GM12801 (cell line): ENCODE data around the gene RNF220.

Source experiments
- TF ChIP-seq, protein P1 (sequence below): IDR thresholded peaks from one replicate; pipeline ENCODE4 v1.5.1; 2011; ENCODE audit warnings: control low read depth; ENCODE audit not compliant: insufficient read length; ENCODE audit errors: extremely low read depth

Gene RNF220

DNA sequence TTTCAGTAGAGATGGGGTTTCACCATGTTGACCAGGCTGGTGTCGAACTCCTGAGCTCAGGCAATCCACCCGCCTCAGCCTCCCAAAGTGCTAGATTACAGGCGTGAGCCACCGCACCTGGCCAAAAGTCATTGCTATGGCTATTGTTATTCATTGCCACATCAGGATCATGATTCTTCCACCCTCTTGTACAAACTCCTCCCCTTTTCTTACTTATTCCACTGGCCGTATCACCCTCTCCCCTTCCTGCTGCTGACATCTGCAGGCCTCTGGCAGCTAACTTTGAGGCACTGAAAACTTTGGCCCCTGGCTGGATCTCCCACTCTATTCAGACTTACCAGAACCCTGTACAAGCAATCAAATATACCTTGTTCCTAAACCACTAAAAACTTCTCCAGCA lies 258.4 kb downstream of the RNF220 start:
- TF ChIP-seq, protein P1, sequence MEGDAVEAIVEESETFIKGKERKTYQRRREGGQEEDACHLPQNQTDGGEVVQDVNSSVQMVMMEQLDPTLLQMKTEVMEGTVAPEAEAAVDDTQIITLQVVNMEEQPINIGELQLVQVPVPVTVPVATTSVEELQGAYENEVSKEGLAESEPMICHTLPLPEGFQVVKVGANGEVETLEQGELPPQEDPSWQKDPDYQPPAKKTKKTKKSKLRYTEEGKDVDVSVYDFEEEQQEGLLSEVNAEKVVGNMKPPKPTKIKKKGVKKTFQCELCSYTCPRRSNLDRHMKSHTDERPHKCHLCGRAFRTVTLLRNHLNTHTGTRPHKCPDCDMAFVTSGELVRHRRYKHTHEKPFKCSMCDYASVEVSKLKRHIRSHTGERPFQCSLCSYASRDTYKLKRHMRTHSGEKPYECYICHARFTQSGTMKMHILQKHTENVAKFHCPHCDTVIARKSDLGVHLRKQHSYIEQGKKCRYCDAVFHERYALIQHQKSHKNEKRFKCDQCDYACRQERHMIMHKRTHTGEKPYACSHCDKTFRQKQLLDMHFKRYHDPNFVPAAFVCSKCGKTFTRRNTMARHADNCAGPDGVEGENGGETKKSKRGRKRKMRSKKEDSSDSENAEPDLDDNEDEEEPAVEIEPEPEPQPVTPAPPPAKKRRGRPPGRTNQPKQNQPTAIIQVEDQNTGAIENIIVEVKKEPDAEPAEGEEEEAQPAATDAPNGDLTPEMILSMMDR = no peak

DNA sequence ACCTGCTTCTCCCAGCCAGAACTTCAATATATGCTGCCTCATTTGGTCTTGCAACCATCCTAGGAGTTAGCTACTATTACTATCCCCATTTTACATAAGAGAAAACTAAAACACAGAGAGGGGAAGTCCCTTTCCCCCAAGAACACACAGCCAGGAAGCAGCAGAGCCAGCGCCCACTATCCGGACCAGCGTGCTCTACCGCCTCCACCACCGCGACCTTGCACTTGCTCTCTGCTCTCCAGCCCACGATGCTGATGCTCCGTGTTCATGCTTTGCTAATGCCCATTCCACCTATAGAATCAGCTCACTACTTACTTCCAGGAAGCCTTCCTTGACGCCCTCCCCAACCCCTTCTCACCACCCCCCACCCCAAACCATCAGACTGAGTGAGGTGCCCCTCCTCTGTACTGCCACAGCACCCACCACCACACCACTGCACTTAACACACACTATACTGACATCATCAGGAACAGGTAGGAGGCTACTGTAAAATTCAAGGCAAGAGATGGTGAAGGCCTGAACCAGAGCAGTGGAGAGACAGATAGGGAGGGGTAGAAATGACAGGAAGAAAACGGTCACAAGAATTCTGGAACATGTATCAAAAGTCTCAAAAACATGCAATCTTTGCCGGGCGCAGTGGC lies 259.8 kb downstream of the RNF220 start:
- TF ChIP-seq, protein P1 = no peak

DNA sequence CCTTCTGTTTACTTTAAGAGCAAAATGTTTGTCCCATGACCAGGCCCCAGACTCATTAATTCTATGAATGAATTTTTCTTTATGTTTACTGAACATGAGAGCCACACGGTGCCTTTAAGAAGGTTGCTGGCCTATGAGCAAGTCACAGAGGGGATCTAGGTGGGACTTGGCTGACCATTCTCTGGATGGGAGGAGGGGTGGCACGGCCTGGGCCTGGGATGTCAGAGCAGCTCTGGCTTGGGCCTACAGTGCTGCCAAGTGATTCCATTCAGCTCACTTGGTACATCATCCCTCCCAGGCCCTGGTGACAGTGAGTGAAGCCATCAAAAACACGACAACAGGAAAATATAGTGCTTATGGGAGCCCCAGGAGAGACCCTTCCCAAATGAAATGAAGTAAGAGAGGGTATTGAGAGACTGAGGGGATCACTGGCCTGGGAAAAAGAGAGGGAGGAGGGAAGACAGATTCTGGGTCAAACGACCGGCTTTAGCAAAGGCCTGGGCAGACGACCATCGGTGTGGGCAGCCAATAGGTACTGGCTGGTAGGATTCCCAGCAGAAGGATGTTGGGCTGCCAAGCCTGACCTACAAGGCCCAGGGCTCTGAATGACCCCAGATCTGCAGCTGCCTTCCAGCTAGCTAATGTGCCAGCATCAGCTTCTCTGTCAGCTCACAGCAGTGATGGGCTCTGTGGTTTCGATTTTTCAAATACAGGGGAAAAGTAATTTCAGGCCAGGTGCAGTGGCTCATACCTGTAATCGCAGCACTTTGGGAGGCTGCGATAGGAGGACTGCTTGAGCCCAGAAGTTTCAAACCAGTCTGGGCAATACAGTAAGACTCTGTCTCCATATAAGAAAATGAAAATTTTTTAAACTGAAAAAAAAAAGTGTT lies 265.9 kb downstream of the RNF220 start:
- TF ChIP-seq, protein P1 = no peak

DNA sequence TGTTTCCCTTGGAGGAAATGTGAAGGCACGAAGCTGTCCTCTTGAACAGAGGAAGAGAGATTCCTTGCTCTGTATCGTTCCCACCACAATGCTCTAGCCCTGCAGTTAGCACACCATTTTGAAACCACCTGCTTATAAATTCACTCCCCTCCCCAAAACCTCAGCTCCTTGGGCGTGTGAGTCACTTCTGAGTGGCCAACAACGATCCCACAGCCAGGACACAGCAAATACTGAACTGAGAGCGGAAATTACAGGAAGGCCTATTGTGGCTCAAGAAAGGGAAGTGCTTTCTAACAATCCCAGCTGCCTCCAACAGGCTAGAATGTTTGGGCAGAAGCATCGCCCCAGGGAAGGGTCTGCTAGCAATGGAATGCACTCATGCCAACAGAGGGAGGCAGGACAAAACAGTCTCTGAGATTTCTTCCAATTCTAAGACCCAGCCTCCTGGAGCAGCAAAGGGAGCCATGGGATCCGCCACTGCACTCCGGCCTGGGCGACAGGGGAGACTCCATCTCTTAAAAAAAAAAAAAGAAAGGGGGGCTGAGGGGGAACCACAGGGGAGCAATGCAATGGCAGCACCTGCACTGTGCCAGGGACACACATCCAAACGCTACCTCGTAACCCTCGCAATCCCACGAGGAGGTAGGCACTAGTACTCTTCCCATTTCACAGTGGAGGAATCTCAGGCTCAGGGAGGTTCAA lies 267.4 kb downstream of the RNF220 start:
- TF ChIP-seq, protein P1 = no peak

DNA sequence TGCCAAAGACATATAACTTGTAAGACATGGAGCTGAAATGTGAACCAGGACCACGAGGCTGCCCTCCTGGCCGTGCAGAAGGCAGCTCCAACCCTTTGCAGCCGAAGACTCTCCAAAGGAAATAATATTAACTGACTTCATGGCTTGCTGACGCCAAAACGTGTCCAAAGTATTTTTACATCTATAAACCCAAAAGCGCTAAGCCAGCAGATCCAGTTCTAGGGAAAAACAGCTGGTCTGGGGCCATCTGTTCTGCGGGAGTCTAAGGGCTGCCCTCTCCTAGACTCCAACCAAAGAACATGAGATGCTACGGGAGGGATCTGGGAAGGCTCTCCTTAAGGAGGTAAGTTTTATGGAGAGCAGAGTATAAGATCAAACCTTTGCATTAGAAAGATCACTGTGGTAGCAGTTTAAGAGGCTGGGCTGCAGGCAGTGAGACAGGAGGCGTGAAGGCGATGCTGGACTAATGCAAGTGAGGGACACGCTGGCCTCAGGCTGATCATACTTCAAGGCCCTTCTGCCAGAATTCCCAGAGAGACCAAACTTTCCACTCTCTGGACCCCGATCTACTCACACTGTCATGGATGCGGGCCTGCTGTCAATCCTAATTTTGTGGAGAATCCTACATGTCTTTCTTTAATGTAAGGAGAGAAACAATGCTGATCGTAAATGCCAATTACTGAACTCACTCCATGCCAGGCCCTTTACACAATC lies 268.1 kb downstream of the RNF220 start:
- TF ChIP-seq, protein P1 = no peak

DNA sequence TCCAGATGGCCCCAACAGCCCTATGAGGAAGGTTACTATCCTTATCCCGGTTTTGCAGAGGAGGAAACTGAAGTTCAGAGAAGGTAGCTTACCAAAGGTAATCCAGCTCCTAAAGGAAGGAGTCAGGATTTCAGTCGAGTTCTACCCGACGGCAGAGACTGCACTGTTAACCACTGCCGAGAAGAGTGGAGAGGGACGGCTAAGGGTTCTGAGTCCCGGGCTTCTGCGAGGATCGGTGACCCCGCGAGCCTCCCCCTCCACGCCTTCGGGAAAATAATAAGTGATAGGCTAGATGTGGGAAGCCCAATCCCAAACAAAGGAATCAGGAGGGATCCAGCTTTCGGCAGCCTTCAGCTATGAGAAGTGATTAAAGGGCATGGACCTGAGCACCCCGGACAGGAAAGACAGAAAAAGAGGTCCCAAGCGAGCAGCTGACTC lies 268.6 kb downstream of the RNF220 start:
- TF ChIP-seq, protein P1 = no peak
